ENCODE data around the gene RYR2.

RYR2 gene

GRCh38 chr1:237754627-237755026, 712.6 kb downstream of the RYR2 start:
- DNase-seq = no peak

GRCh38 chr1:237756304-237756967, 714.5 kb downstream of the RYR2 start:
- DNase-seq = no peak

- DNase-seq = no peak
Measured at GRCh38 chr1:237759377-237759776, 717.4 kb downstream of the RYR2 start.

- DNase-seq = no peak
Measured at GRCh38 chr1:237760951-237761350, 719.0 kb downstream of the RYR2 start.

DNA sequence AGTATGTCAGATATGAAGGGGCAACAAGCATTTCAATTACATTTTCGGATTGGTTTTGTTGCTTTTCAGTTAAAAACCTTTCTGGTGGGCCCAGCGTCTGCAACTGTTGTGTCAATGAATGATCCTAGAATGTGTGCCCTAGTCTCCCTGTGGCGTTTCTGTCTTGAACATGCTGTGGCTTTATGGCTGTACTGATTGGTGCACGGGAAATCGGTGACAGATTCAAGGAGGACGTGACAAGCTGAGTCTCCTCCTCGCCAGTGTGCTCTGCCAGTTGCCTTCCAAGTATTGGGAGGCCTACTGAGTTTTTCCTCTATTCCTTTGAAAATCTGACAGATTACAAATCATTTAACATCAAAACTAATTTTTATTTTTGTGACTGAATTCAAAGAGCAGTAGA, 721.2 kb downstream of the RYR2 start:
- DNase-seq = no peak

DNA sequence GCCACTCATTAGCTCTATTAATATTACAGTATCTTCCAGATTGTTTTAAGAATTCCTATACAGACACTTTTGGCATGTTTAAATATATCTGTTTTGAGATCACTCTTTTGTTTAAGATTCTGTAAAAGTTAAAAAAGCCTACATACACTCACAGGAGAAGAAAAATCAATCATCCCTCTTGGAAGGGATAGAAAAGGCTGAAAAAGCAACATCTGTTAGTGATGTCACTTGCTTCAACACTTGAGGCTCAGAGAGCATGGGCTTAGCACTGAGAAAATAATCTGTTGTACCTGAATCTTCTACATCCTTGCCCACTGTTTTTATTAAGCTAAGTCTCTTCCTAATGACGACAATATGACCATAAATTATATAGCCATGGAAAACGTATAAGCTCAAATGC, 721.8 kb downstream of the RYR2 start:
- DNase-seq = no peak

DNA sequence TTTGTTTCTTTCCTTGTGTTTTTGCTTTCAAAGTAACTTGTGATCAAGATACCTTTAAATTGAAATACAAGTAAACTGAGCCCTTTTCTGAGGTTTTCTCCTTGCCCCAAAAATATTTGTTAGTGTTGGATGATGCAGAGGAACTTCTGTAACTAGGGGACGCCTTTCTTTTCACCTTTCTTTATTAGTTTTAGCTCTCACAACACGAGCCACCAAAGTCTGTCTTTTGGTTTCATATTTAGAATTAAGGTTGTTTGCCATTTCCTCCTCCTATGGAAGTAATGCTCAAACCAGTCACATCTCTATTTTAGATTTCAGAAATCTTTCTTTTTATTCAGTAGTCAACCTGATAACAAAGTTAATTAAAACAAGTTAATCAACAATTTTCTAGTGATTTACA, 727.9 kb downstream of the RYR2 start:
- no peak for DNase-seq

GRCh38 chr1:237772009-237772408, 730.0 kb downstream of the RYR2 start:
- no peak for DNase-seq

GRCh38 chr1:237774246-237774645, 732.3 kb downstream of the RYR2 start:
- no peak for DNase-seq

DNA sequence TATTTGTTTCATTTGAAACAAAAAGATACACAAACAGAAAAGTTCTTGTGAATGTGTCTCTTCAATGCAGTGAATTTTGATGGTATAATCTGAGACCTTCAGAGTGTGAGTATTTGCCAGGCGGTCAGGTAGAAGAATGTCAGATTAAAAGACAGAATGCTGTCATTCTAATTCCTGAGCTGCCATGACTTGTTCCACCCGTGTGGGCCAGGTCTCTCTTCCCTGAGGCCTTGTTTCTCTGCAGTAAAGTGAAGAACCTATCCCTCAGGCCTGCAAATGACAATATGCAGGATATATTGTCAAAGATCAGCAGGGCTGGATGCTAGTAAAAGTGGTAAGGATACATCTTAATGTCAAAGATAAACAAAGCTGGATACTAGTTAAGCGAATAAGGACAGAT, 737.4 kb downstream of the RYR2 start:
- DNase-seq = no peak

GRCh38 chr1:237786066-237786719, 744.2 kb downstream of the RYR2 start:
- DNase-seq = no peak

DNA sequence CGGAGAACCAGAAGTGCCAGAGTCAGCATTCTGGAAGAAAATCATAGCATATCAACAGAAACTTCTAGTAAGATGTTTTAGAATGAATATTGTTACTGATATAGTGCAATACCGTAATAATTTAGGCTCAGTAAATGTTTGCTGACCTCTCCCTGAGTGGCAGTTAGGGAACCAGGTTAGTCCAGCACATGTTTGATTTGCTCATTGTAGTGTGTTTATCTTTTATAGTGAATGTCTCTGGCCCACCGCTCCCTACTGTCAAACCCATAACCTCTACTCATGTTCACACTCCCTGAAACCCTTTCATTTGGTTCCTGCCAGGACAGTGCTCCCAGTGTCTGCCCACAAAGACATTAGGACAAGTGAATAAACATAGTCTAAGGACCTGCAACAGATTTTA, 746.1 kb downstream of the RYR2 start:
- no peak for DNase-seq

- no peak for DNase-seq
Measured at GRCh38 chr1:237789619-237790018, 747.6 kb downstream of the RYR2 start.

GRCh38 chr1:237791592-237791991, 749.6 kb downstream of the RYR2 start:
- no peak for DNase-seq

GRCh38 chr1:237792149-237792548, 750.2 kb downstream of the RYR2 start:
- no peak for DNase-seq

DNA sequence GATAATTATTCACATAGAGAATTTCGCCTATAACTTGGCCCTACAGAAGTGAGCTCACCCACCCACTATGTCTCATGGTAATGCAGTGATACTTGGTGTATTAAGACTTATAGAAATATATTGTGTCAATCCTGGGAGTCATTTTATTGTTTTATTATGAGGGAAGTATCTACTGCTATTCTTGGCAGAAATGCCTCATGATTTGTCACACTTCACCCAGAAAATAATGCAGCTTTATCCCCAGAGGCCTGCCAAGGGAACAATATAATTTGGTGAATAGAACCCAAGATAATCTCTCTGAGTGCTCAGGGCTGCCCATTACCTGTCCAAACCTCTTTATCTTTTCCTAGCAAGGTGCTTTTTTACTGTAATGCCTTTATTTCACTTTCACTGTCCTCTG, 750.7 kb downstream of the RYR2 start:
- no peak for DNase-seq

GRCh38 chr1:237794071-237794470, 752.1 kb downstream of the RYR2 start:
- no peak for DNase-seq

GRCh38 chr1:237795558-237795957, 753.6 kb downstream of the RYR2 start:
- no peak for DNase-seq

- peak; percentile 41 to 55 for DNase-seq
Measured at GRCh38 chr1:237799762-237800474, 757.9 kb downstream of the RYR2 start.

DNA sequence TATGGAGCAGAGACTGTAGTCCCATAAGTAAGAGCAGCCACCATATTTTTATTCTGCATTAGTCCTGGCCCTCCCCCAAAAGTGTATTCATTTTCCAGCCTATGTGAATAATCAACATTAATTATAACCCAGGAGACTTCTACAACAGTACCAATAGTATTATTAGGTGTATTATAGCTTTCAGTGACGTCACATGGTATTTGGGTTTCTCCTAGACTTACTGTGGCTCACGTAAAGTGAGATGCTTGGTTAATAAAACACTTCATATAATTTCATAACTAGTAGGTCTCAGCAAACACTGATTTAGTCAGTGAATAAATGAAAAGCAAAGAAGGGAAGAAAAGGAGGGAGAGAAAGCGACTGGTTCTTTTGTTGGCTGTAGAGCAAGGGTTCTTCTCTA, 762.5 kb downstream of the RYR2 start:
- no peak for DNase-seq

- no peak for DNase-seq
Measured at GRCh38 chr1:237809099-237809498, 767.1 kb downstream of the RYR2 start.

- no peak for DNase-seq
Measured at GRCh38 chr1:237811633-237812032, 769.6 kb downstream of the RYR2 start.

DNA sequence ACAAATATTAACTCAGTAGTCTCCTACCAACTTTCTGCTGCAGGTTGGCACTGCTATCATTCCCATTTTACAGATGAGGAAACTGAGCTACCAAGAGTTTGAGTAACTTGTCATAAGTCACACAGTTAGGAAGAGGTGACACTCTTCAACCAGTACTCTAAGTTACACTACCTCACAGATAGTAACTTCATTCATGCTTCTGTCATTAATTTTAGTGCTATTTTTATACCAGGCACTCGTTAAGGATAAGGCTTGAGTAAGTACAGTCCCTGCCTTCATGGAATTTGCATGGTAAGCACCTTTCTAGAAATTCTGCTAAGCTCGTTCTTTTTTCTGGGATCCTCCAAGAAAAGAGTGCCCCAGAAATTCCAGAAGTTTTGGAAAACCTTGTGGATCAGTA, 770.1 kb downstream of the RYR2 start:
- no peak for DNase-seq

DNA sequence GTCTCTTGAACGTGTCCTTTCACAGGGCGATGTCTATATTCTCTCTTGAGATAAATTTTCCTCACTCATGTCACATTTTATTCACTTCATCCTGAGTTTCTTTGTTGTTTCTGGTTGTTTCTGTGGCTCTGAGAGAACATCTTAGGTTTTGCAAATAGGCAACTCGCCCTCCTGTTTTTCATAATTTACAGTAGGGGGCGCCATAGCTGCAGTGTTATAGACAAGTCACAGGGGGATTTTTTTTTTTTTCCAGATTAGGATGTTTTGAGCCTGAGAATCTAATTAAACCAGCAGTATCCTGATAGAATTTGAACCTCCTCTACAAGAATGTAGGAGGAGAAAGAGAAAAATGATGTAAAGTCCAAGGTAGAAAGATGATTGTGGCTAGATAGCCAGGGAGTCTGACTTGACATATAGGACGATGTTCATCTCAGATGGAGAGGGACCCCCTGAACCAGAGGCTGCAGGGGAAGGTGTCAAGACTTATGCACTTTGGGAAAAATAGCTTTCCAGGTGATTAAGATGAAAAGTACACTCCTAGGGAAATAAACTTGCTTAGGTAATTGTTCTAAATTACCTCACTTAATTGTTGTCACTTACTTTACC, 772.4 kb downstream of the RYR2 start:
- DNase-seq = no peak
